Upper lobe of left lung (tissue), 6 donors: ENCODE measurements around the gene CDH6. TPM values are rescaled to one million over a fixed set of nuclear protein-coding genes. Genes with fewer than 3 reads are reported as not detected.

Experiments used
- ATAC-seq, 2 donors: fragments of 200-7000 bp; cut with Tn5 transposase; one replicate each; pipeline ENCODE4 v1.9.1; 2022; ENCODE audit warnings: mild to moderate bottlenecking in 2 of 2, moderate library complexity in 2 of 2; ENCODE audit not compliant: low FRiP score in 2 of 2
- DNase-seq, 2 donors: peaks; one replicate each; pipeline ENCODE4 v3.0.0-alpha.2; 2019 to 2020
- H3K27ac ChIP-seq, 4 donors: fragments of 200-600 bp; sonication (generic); one replicate each; pipeline ENCODE4 v1.5.1; 2016 to 2019
- H3K27me3 ChIP-seq, 4 donors: fragments of 200-600 bp; sonication (generic); one replicate each; pipeline ENCODE4 v1.5.1; 2017 to 2019
- H3K36me3 ChIP-seq, 4 donors: fragments of 200-600 bp; sonication (generic); one replicate each; pipeline ENCODE4 v1.5.1; 2016 to 2019
- H3K4me1 ChIP-seq, 4 donors: fragments of 200-600 bp; sonication (generic); one replicate each; pipeline ENCODE4 v1.5.1; 2018 to 2019
- H3K4me3 ChIP-seq, 4 donors: fragments of 200-600 bp; sonication (generic); one replicate each; pipeline ENCODE4 v1.5.1; 2017 to 2019; ENCODE audit warnings: mild to moderate bottlenecking in 2 of 4, moderate library complexity in 1 of 4
- H3K9me3 ChIP-seq, 4 donors: fragments of 200-600 bp; sonication (generic); one replicate each; pipeline ENCODE4 v1.5.1; 2018 to 2019
- CTCF ChIP-seq, 6 experiments: fragments of 450-650 bp in 4 of 6; fragments of 200-600 bp in 2 of 6; sonication (generic) in 2 of 6; IDR thresholded peaks; one replicate each; pipeline ENCODE4 v1.5.1; 2016 to 2019; ENCODE audit warnings: antibody characterized with exemption in 6 of 6
- EP300 ChIP-seq, 4 donors: sonication (generic); formaldehyde crosslinking; IDR thresholded peaks; one replicate each; pipeline ENCODE4 v1.5.1; 2017; ENCODE audit warnings: antibody characterized with exemption in 4 of 4, control low read depth in 2 of 4
- POLR2A ChIP-seq, 4 donors: fragments of 450-650 bp; IDR thresholded peaks; one replicate each; pipeline ENCODE4 v1.5.1; 2016 to 2017; ENCODE audit warnings: antibody characterized with exemption in 4 of 4, mild to moderate bottlenecking in 2 of 4
- POLR2AphosphoS5 ChIP-seq, 2 donors: sonication (generic); formaldehyde crosslinking; IDR thresholded peaks; one replicate each; pipeline ENCODE4 v1.5.1; 2017; ENCODE audit warnings: antibody characterized with exemption in 2 of 2
- WGBS, 2 donors: methylation state at CpG; one replicate each; pipeline ENCODE4 v1.1.5; 2017 to 2018; 5-methylcytosine and 5-hydroxymethylcytosine counted together
- total RNA-seq, 6 donors: library from RNA; depleted of rRNA in 4 of 6; stranded (reverse); fragments of >200 nt in 4 of 6; gene quantifications; one replicate each; pipeline versions ENCODE4 v1.1.0 to v1.2.1, GENCODE V29; 2016 to 2021
- donor health status: DM: no; HTN: no; CAD: no; lungs with moderate emphysema.
- donor health status: DM: no; HTN: yes; CAD: no; lungs with severe emphysema.

CDH6 gene
- total RNA-seq, 6 donors from 2014 or later = 1.8 to 3.6 (median 2.6) TPM

- no peak for TF ChIP-seq EP300 (IDR thresholded peaks at IDR 0.05)
- TF ChIP-seq POLR2AphosphoS5 (IDR thresholded peaks at IDR 0.05) = no peak
- TF ChIP-seq CTCF (IDR thresholded peaks at IDR 0.05) = no peak
- TF ChIP-seq POLR2A (IDR thresholded peaks at IDR 0.05) = no peak
- Histone ChIP-seq H3K36me3 (no peaks in the 10 kb centered on the region), H3K4me1 (no peaks in the 10 kb centered on the region), H3K27me3 (no peaks in the 10 kb centered on the region), H3K27ac (no peak overlapping the region), H3K4me3 (no peak overlapping the region), H3K9me3 (no peaks in the 10 kb centered on the region)
- DNase-seq = no peak
- no peak for ATAC-seq
Measured at GRCh38 chr5:31247381-31247780, 53.9 kb downstream of the CDH6 start.

GRCh38 chr5:31250201-31250600 is 56.7 kb downstream of the CDH6 start:
- Histone ChIP-seq H3K27me3 (no peaks in the 10 kb centered on the region), H3K27ac (no peak overlapping the region), H3K4me1 (no peaks in the 10 kb centered on the region), H3K9me3 (peaks cover 0 to 4% (median 0%) of the 10 kb centered on the region in 4 donors), H3K36me3 (no peaks in the 10 kb centered on the region), H3K4me3 (no peak overlapping the region)
- no peak for DNase-seq
- TF ChIP-seq EP300 (IDR thresholded peaks at IDR 0.05) = no peak
- no peak for TF ChIP-seq POLR2A (IDR thresholded peaks at IDR 0.05)
- no peak for TF ChIP-seq POLR2AphosphoS5 (IDR thresholded peaks at IDR 0.05)
- no peak for TF ChIP-seq CTCF (IDR thresholded peaks at IDR 0.05)
- ATAC-seq = peak in 1 of 2 donors; percentile 57
- WGBS, 2 donors = 83 to 94% methylated on average over 3 of the region's 3 CpGs

DNA sequence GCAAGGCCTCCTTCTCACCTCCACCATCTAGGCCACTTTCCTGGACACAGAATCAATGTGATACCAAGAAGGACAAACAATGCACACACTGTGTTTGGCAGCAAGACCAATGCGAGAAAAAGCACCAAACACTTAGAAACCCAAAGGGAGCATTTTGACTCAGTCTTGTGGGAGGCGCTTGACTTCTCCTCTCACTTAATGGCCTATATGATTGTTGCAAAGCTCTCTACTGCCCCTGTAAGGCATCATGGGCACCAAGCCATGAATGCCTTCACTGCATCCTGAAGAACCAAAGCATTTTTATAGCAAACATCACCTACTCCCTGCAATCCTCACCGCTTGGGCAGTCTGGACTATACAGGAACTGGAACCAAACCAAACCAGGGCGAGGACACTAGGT is 57.5 kb downstream of the CDH6 start:
- peaks cover 0 to 4% (median 0%) of the 10 kb centered on the region in 4 donors for H3K9me3 ChIP-seq
- H3K36me3 ChIP-seq = no peaks in the 10 kb centered on the region
- TF ChIP-seq EP300 (IDR thresholded peaks at IDR 0.05) (no peak), POLR2AphosphoS5 (IDR thresholded peaks at IDR 0.05) (no peak)
- no peak for ATAC-seq
- WGBS, 2 donors = 92 to 93% methylated on average over 4 of the region's 4 CpGs
- no peaks in the 10 kb centered on the region for H3K27me3 ChIP-seq
- H3K4me1 ChIP-seq = no peaks in the 10 kb centered on the region
- no peak overlapping the region for H3K27ac ChIP-seq
- DNase-seq = no peak
- H3K4me3 ChIP-seq = no peak overlapping the region

DNA sequence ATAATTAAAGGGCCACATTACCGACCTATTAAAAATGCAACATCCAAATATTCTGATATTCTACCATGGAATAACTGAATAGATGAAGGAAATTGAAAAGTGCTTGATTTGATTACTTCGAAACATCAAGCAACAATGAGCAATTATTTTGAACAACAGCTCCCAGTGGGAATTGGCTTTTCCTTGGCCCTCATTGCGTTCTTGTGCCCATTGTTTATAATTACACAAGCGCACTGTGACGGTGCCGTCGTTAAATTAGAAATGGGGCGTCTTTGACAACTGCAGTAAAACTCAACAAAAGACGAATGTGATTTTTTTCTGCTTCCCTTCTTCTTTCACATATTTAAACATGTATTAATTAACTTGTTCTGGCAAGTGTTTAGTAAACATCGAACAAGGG is 61.6 kb downstream of the CDH6 start:
- TF ChIP-seq POLR2AphosphoS5 (IDR thresholded peaks at IDR 0.05) (no peak), EP300 (IDR thresholded peaks at IDR 0.05) (no peak), CTCF (IDR thresholded peaks at IDR 0.05) (no peak), POLR2A (IDR thresholded peaks at IDR 0.05) (no peak)
- Histone ChIP-seq H3K27me3 (no peaks in the 10 kb centered on the region), H3K4me1 (no peaks in the 10 kb centered on the region), H3K36me3 (no peaks in the 10 kb centered on the region), H3K9me3 (peaks cover 0 to 4% (median 0%) of the 10 kb centered on the region in 4 donors), H3K27ac (no peak overlapping the region), H3K4me3 (no peak overlapping the region)
- 81 to 85% methylated on average over 10 of the region's 10 CpGs for WGBS, 2 donors
- ATAC-seq (no peak), DNase-seq (no peak)

DNA sequence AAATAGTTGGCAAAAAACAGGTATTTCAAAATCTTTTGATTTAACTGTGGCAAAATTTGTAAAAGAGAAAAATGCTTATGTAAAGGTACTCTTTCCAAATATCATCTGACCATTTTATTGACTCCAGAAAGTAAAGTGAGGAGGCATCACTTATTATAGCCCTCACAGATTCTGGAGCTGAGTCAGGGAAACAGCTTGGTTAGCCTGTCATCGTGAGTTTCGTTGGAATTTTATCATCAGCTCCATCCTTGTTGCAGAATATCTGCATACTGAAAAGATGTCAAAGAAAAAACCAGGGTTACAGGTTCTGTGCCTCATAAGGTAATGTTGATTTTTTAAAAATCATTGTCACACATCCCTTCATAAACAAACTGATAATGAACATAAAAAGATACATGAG is 74.8 kb downstream of the CDH6 start:
- ATAC-seq = no peak
- 49 to 53% methylated on average over 2 of the region's 2 CpGs for WGBS, 2 donors

DNA sequence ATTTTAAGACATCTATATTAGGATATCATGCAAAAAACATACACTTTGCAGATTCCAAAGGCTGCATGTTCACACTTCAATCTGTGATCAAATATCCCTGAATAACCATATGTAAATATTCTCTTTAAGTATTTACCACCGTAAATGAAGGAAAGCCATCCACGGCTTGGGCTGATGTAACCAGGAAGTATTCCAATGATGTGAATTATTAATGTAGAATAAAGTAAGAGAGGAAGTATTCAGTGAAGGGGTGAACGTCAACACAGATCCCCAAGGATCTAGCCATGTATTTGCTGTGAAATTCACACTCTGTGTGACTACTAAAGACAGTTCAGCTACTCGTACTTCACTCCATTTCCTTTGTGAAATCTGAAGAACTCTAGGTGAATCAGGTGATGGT is 75.2 kb downstream of the CDH6 start:
- no peak for ATAC-seq
- H3K4me3 ChIP-seq = no peak overlapping the region
- no peak for DNase-seq
- TF ChIP-seq EP300 (IDR thresholded peaks at IDR 0.05) (no peak), POLR2AphosphoS5 (IDR thresholded peaks at IDR 0.05) (no peak), CTCF (IDR thresholded peaks at IDR 0.05) (no peak), POLR2A (IDR thresholded peaks at IDR 0.05) (no peak)
- no peak overlapping the region for H3K27ac ChIP-seq
- 20 to 29% methylated on average over 4 of the region's 4 CpGs for WGBS, 2 donors
- no peaks in the 10 kb centered on the region for H3K36me3 ChIP-seq
- no peaks in the 10 kb centered on the region for H3K27me3 ChIP-seq
- H3K9me3 ChIP-seq = no peaks in the 10 kb centered on the region
- no peaks in the 10 kb centered on the region for H3K4me1 ChIP-seq

More for the DNA sequence above, 74.8 kb downstream of the CDH6 start:
- Histone ChIP-seq H3K9me3 (no peaks in the 10 kb centered on the region), H3K27me3 (no peaks in the 10 kb centered on the region), H3K27ac (no peak overlapping the region), H3K4me1 (no peaks in the 10 kb centered on the region), H3K4me3 (no peak overlapping the region), H3K36me3 (no peaks in the 10 kb centered on the region)
- no peak for DNase-seq
- TF ChIP-seq POLR2A (IDR thresholded peaks at IDR 0.05) = no peak
- TF ChIP-seq EP300 (IDR thresholded peaks at IDR 0.05) = no peak
